Panc1 (cell line): ENCODE data around the gene MTNR1A. TPM values are rescaled to one million over a fixed set of nuclear protein-coding genes. Genes with fewer than 3 reads are reported as not detected.

Source experiments
- ATAC-seq: fragments of 200-7000 bp; cut with Tn5 transposase; 2 replicates; pipeline ENCODE4 v1.9.1; 2020; ENCODE audit warnings: mild to moderate bottlenecking, moderate library complexity
- BruUV-seq: library from RNA; stranded (reverse); fragments of 400-500 nt; replicated peaks from 2 replicates; lab custom pipeline; 2021; lab: Mats Ljungman, UMichigan
- CTCF ChIA-PET: fragments of 300-600 bp; sonication (Branson Sonifier 250); formaldehyde crosslinking; loops from one replicate; lab custom pipeline; 2022; ENCODE audit warnings: antibody characterized with exemption; lab: Charles Lee
- POLR2A ChIA-PET: fragments of 300-600 bp; sonication (Branson Sonifier 250); formaldehyde crosslinking; loops from one replicate; lab custom pipeline; 2022; ENCODE audit warnings: antibody characterized with exemption; lab: Charles Lee
- DNase-seq: peaks from one replicate; pipeline ENCODE4 v3.0.0-alpha.2; 2010; ENCODE audit warnings: low read depth, low spot score
- H3K27ac ChIP-seq: 2 replicates; pipeline ENCODE4 v1.5.1; 2011; ENCODE audit warnings: mild to moderate bottlenecking, low read length, inconsistent platforms
- H3K27me3 ChIP-seq: fragments of 200-500 bp; sonication (Bioruptor generic); 2 replicates; pipeline ENCODE4 v1.6.0; 2014; ENCODE audit warnings: low read length, inconsistent platforms; ENCODE audit not compliant: control insufficient read depth, insufficient read depth
- H3K36me3 ChIP-seq: fragments of 200-500 bp; sonication (Bioruptor generic); 2 replicates; pipeline ENCODE4 v1.5.1; 2014; ENCODE audit warnings: inconsistent platforms, mild to moderate bottlenecking, low read length, moderate library complexity; ENCODE audit not compliant: control insufficient read depth, insufficient read depth
- H3K4me1 ChIP-seq: 2 replicates; pipeline ENCODE4 v1.5.1; 2011; ENCODE audit warnings: inconsistent platforms, mild to moderate bottlenecking, low read length, moderate library complexity; ENCODE audit not compliant: control insufficient read depth, insufficient read depth
- H3K4me3 ChIP-seq, 2 experiments: 2 replicates each; pipeline ENCODE4 v1.5.1; 2011 to 2012; ENCODE audit warnings: low read depth in 2 of 2, low read length in 2 of 2, mild to moderate bottlenecking in 2 of 2, inconsistent platforms in 1 of 2, moderate library complexity in 1 of 2
- H3K9me3 ChIP-seq: fragments of 200-500 bp; sonication (Bioruptor generic); 2 replicates; pipeline ENCODE4 v1.5.1; 2014; ENCODE audit warnings: low read depth, mild to moderate bottlenecking, inconsistent platforms, low read length, moderate library complexity; ENCODE audit not compliant: control insufficient read depth, insufficient read depth
- CTCF ChIP-seq: fragments of 450-650 bp; IDR thresholded peaks from 2 replicates; pipeline ENCODE4 v1.5.1; 2017; ENCODE audit warnings: mild to moderate bottlenecking
- POLR2AphosphoS5 ChIP-seq: IDR thresholded peaks from 2 replicates; pipeline ENCODE4 v1.6.1; 2012; ENCODE audit warnings: mild to moderate bottlenecking, low read depth, low read length, moderate library complexity
- REST ChIP-seq, 2 experiments: IDR thresholded peaks; 2 replicates each; pipeline ENCODE4 v1.6.1; 2011 to 2012; ENCODE audit warnings: low read depth in 2 of 2, control low read depth in 1 of 2, low read length in 1 of 2, mild to moderate bottlenecking in 1 of 2, moderate library complexity in 1 of 2; ENCODE audit not compliant: insufficient read depth in 1 of 2
- SIN3A ChIP-seq: IDR thresholded peaks from 2 replicates; pipeline ENCODE4 v1.6.1; 2012; ENCODE audit warnings: low read depth, mild to moderate bottlenecking, low read length, moderate library complexity, borderline replicate concordance; ENCODE audit not compliant: insufficient read depth
- TCF7L2 ChIP-seq: IDR thresholded peaks from 2 replicates; pipeline ENCODE4 v1.6.1; 2011; ENCODE audit warnings: mild to moderate bottlenecking, low read depth, low read length, inconsistent platforms
- in situ Hi-C: cut with HindIII; loops from 2 replicates; pipeline ENCODE4 v1.10.0; 2016; ENCODE audit warnings: low sequenced_read_pairs, low pct_unique_long_range_greater_than_20kb
- intact Hi-C: fragments of 100-400 bp; cut with micrococcal nuclease; formaldehyde crosslinking; loops from one replicate; pipeline ENCODE4 v1.10.0; 2022; ENCODE audit not compliant: unreplicated experiment
- total RNA-seq: library from RNA; stranded (reverse); gene quantifications from one replicate; pipeline ENCODE4 v1.2.1, GENCODE V29; 2021; ENCODE audit not compliant: unreplicated experiment

Gene MTNR1A
- total RNA-seq, 1 experiment from 2014 or later, result 0.23 TPM

DNA sequence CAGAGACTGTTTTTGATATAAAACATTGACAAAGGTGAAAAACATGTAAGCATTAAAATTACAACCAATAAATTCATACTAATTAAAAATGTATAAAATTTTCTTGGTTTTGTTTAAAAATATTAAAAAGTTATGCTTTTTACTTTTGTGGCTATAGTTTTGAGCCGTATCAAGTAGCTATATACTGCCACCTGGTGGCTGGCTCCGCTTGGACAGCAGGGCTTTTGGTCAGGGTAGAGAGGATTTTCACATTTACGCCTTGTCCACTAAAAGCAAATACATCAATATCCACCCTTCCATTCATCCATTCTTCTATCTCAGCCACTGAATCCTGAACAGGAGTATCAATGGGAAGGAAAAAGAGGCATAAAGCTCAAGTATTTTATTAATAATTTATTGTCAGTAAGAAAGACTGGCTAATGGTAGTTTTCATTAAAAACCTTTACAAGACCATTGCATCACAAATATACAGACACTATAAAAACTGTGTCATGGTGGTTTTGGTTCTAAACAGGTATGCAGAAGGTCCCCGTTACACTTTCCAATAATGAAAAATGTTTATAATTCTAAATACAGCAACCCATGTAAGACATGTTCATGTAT, 32.1 kb upstream of the MTNR1A start:
- intact Hi-C loops (loop anchor here (1.0 to 10.0 kb wide), 2 partner anchors 113 to 290 kb away; no protein-coding TSS in a partner anchor), in situ Hi-C loops (no loop called here)
- ATAC-seq (peak; percentile 81; the same call in 1 of the 2 replicates), DNase-seq (peak; percentile 12)
- peaks cover 36% of the 10 kb centered on the region for H3K36me3 ChIP-seq
- H3K9me3 ChIP-seq, result no peaks in the 10 kb centered on the region
- TF ChIP-seq TCF7L2 (no peak), CTCF (peak; percentile 79)
- ChIA-PET CTCF (no interaction called here), POLR2A (no interaction called here)
- no peaks in the 10 kb centered on the region for H3K27me3 ChIP-seq
- BruUV-seq, result no TSS peak
- no peak overlapping the region for H3K4me3 ChIP-seq
- no peaks in the 10 kb centered on the region; the same call in 1 of the 2 replicates for H3K4me1 ChIP-seq
- no peak overlapping the region for H3K27ac ChIP-seq

GRCh38 chr4:186586205-186586604, 30.8 kb upstream of the MTNR1A start:
- DNase-seq (no peak), ATAC-seq (no peak)
- BruUV-seq, result no TSS peak
- H3K4me3 ChIP-seq, result no peak overlapping the region
- no peaks in the 10 kb centered on the region for H3K27me3 ChIP-seq
- no peaks in the 10 kb centered on the region for H3K9me3 ChIP-seq
- no peak overlapping the region for H3K27ac ChIP-seq
- H3K4me1 ChIP-seq, result no peaks in the 10 kb centered on the region; the same call in 1 of the 2 replicates
- intact Hi-C loops, result loop anchor here (10.0 kb wide), 1 partner anchor 111 kb away; no protein-coding TSS in a partner anchor
- ChIA-PET POLR2A (no interaction called here), CTCF (no interaction called here)
- TF ChIP-seq TCF7L2 (no peak), POLR2AphosphoS5 (no peak), CTCF (no peak), REST (IDR thresholded peaks at IDR 0.05; ENCODE audit: insufficient read depth in 1 of 2, low read depth in 2 of 2, low read length in 1 of 2) (no peak), SIN3A (no peak)
- in situ Hi-C loops, result no loop called here
- H3K36me3 ChIP-seq, result peaks cover 27% of the 10 kb centered on the region
